IMR-90 (cell line): ENCODE data around the gene PMF1. TPM values are rescaled to one million over a fixed set of nuclear protein-coding genes. Genes with fewer than 3 reads are reported as not detected.

ENCODE experiments used
- ATAC-seq: fragments of 200-7000 bp; cut with Tn5 transposase; 2 replicates; pipeline ENCODE4 v1.9.1; 2020; ENCODE audit warnings: low read depth, mild to moderate bottlenecking, moderate library complexity
- BruUV-seq: library from RNA; stranded (reverse); fragments of 400-500 nt; replicated peaks from 2 replicates; lab custom pipeline; 2021; lab: Mats Ljungman, UMichigan
- CTCF ChIA-PET: fragments of 300-600 bp; formaldehyde crosslinking; extraction: SDS; loops from one replicate; lab custom pipeline; 2021; ENCODE audit warnings: antibody characterized with exemption; lab: Yijun Ruan, JAX
- POLR2A ChIA-PET: fragments of 300-600 bp; sonication (Branson Sonifier 250); formaldehyde crosslinking; loops from one replicate; lab custom pipeline; 2022; ENCODE audit warnings: antibody characterized with exemption; ENCODE audit not compliant: unreplicated experiment; lab: Charles Lee
- DNase-seq: peaks from one replicate; pipeline ENCODE4 v3.0.0; 2013
- H2AFZ ChIP-seq: replicated peaks from 2 replicates; pipeline ENCODE3; 2013; ENCODE audit warnings: low read length, mild to moderate bottlenecking; ENCODE audit not compliant: poor library complexity
- H2AK5ac ChIP-seq: 2 replicates; pipeline ENCODE4 v1.6.1; 2013; ENCODE audit warnings: low read depth, low read length, inconsistent platforms
- H2AK9ac ChIP-seq: replicated peaks from 2 replicates; pipeline ENCODE3; 2013; ENCODE audit warnings: mild to moderate bottlenecking, low read depth, low read length, moderate library complexity; ENCODE audit not compliant: poor library complexity
- H2BK120ac ChIP-seq: 2 replicates; pipeline ENCODE4 v1.6.1; 2013; ENCODE audit warnings: low read depth, low read length, inconsistent platforms
- H2BK15ac ChIP-seq: 3 replicates; pipeline ENCODE4 v1.6.1; 2013; ENCODE audit warnings: low read depth, low read length, inconsistent platforms
- H2BK20ac ChIP-seq: 2 replicates; pipeline ENCODE4 v1.6.1; 2013; ENCODE audit warnings: low read depth, mild to moderate bottlenecking, inconsistent platforms, low read length, moderate library complexity
- H2BK5ac ChIP-seq: 2 replicates; pipeline ENCODE4 v1.6.1; 2013; ENCODE audit warnings: mild to moderate bottlenecking, low read depth, low read length, inconsistent platforms; ENCODE audit not compliant: poor library complexity, severe bottlenecking
- H3K14ac ChIP-seq: replicated peaks from 2 replicates; pipeline ENCODE4 v1.6.1; 2013; ENCODE audit warnings: low read depth, low read length, inconsistent platforms
- H3K18ac ChIP-seq: 2 replicates; pipeline ENCODE4 v1.6.1; 2013; ENCODE audit warnings: low read depth, low read length, control low read depth
- H3K23ac ChIP-seq: 2 replicates; pipeline ENCODE4 v1.6.1; 2013; ENCODE audit warnings: low read depth, low read length, inconsistent platforms
- H3K27ac ChIP-seq: 2 replicates; pipeline ENCODE4 v1.5.1; 2013; ENCODE audit warnings: mild to moderate bottlenecking, control low read depth, low read length; ENCODE audit not compliant: insufficient read depth
- H3K27me3 ChIP-seq: 2 replicates; pipeline ENCODE4 v1.6.1; 2013; ENCODE audit warnings: low read length; ENCODE audit not compliant: control insufficient read depth, insufficient read depth
- H3K36me3 ChIP-seq: 2 replicates; pipeline ENCODE4 v1.6.1; 2013; ENCODE audit warnings: low read length, mixed read lengths; ENCODE audit not compliant: control insufficient read depth, insufficient read depth
- H3K4ac ChIP-seq: 2 replicates; pipeline ENCODE4 v1.6.1; 2013; ENCODE audit warnings: low read depth, low read length, inconsistent platforms
- H3K4me1 ChIP-seq: 2 replicates; pipeline ENCODE4 v1.6.1; 2013; ENCODE audit warnings: low read length, mixed read lengths; ENCODE audit not compliant: control insufficient read depth, insufficient read depth
- H3K4me2 ChIP-seq: 2 replicates; pipeline ENCODE4 v1.6.1; 2013; ENCODE audit warnings: low read depth, mild to moderate bottlenecking, control low read depth, low read length, moderate library complexity
- H3K4me3 ChIP-seq: 2 replicates; pipeline ENCODE4 v1.5.1; 2013; ENCODE audit warnings: low read depth, mild to moderate bottlenecking, control low read depth, low read length, moderate library complexity; ENCODE audit not compliant: insufficient read depth
- H3K56ac ChIP-seq: 2 replicates; pipeline ENCODE4 v1.6.1; 2013; ENCODE audit warnings: low read length, inconsistent platforms; ENCODE audit not compliant: insufficient read depth; ENCODE audit errors: extremely low read depth
- H3K79me1 ChIP-seq, 2 experiments: 2 replicates each; pipeline ENCODE4 v1.6.1; 2013; ENCODE audit warnings: low read length in 2 of 2, inconsistent platforms in 1 of 2, low read depth in 1 of 2
- H3K9ac ChIP-seq: 2 replicates; pipeline ENCODE4 v1.6.1; 2013; ENCODE audit warnings: low read depth, low read length, control low read depth
- H3K9me1 ChIP-seq: 2 replicates; pipeline ENCODE4 v1.6.1; 2013; ENCODE audit warnings: low read length, inconsistent platforms; ENCODE audit not compliant: insufficient read depth
- H3K9me3 ChIP-seq: 2 replicates; pipeline ENCODE4 v1.6.1; 2013; ENCODE audit warnings: low read length; ENCODE audit not compliant: control insufficient read depth, insufficient read depth
- H4K20me1 ChIP-seq: 2 replicates; pipeline ENCODE4 v1.6.1; 2013; ENCODE audit warnings: low read length, inconsistent platforms; ENCODE audit not compliant: insufficient read depth
- H4K5ac ChIP-seq: 2 replicates; pipeline ENCODE4 v1.6.1; 2013; ENCODE audit warnings: mild to moderate bottlenecking, low read depth, low read length, control low read depth
- H4K8ac ChIP-seq, 2 experiments: 2 replicates each; pipeline ENCODE4 v1.6.1; 2013; ENCODE audit warnings: low read depth in 2 of 2, low read length in 2 of 2, control low read depth in 1 of 2, inconsistent platforms in 1 of 2
- H4K91ac ChIP-seq: 2 replicates; pipeline ENCODE4 v1.6.1; 2013; ENCODE audit warnings: low read depth, low read length, inconsistent platforms; ENCODE audit not compliant: insufficient read depth
- CEBPB ChIP-seq: IDR thresholded peaks from 2 replicates; pipeline ENCODE4 v1.6.1; 2012; ENCODE audit warnings: low read depth, low read length, improper control_type of control experiment
- CHD1 ChIP-seq: IDR thresholded peaks from 2 replicates; pipeline ENCODE4 v1.6.1; 2012; ENCODE audit warnings: low read depth, low read length, improper control_type of control experiment
- FOS ChIP-seq: fragments of 150-350 bp; IDR thresholded peaks from 2 replicates; pipeline ENCODE4 v1.6.1; 2016; ENCODE audit warnings: low read depth, low read length
- MAFK ChIP-seq: IDR thresholded peaks from 2 replicates; pipeline ENCODE4 v1.6.1; 2012; ENCODE audit warnings: low read depth, low read length, improper control_type of control experiment
- MAZ ChIP-seq: IDR thresholded peaks from 2 replicates; pipeline ENCODE4 v1.6.1; 2012; ENCODE audit warnings: low read depth, mild to moderate bottlenecking, low read length, improper control_type of control experiment, moderate library complexity, borderline replicate concordance
- MXI1 ChIP-seq: IDR thresholded peaks from 2 replicates; pipeline ENCODE4 v1.6.1; 2012; ENCODE audit warnings: low read depth, mild to moderate bottlenecking, low read length, moderate library complexity, borderline replicate concordance
- RAD21 ChIP-seq: IDR thresholded peaks from 2 replicates; pipeline ENCODE4 v1.6.1; 2012; ENCODE audit warnings: low read length, improper control_type of control experiment
- RFX5 ChIP-seq: IDR thresholded peaks from 2 replicates; pipeline ENCODE4 v1.8.0; 2012; ENCODE audit warnings: low read depth, mild to moderate bottlenecking, low read length, moderate library complexity
- SMC3 ChIP-seq: fragments of 150-350 bp; IDR thresholded peaks from 2 replicates; pipeline ENCODE4 v1.6.1; 2016; ENCODE audit warnings: low read depth, mild to moderate bottlenecking, antibody characterized with exemption, low read length, moderate library complexity
- WGBS, 2 experiments: methylation state at CpG; one replicate each; pipeline versions ENCODE4 v1.1.5 to v1.1.7; 2013; ENCODE audit warnings: missing lambda C conversion rate in 2 of 2; ENCODE audit not compliant: insufficient read length in 1 of 2; ENCODE audit errors: extremely low coverage in 2 of 2; 5-methylcytosine and 5-hydroxymethylcytosine counted together
- dilution Hi-C: fragments of 300-500 bp; cut with HindIII; formaldehyde crosslinking; loops from one replicate; pipeline ENCODE4 v1.14.3; 2018; ENCODE audit warnings: low sequenced_read_pairs; ENCODE audit not compliant: unreplicated experiment
- in situ Hi-C: fragments of 300-500 bp; cut with MboI; formaldehyde crosslinking; loops from 3 replicates; pipeline ENCODE4 v1.14.3; 2019; ENCODE audit warnings: low sequenced_read_pairs, inconsistent platforms, mixed read lengths
- intact Hi-C: fragments of 100-400 bp; cut with micrococcal nuclease; formaldehyde crosslinking; loops from 2 replicates; pipeline ENCODE4 v1.10.0; 2022
- polyA plus RNA-seq, 3 experiments: library from polyadenylated mRNA; depleted of rRNA; stranded (reverse); fragments of >200 nt; gene quantifications; 2 replicates each; pipeline ENCODE4 v1.2.3, GENCODE V29; 2012; ENCODE audit warnings: low replicate concordance in 1 of 3
- total RNA-seq: library from RNA; depleted of rRNA; stranded (reverse); fragments of >200 nt; gene quantifications from 2 replicates; pipeline ENCODE4 v1.2.3, GENCODE V29; 2012
- TF ChIP-seq, protein P1 (sequence below): fragments of 150-350 bp; IDR thresholded peaks from 2 replicates; pipeline ENCODE4 v1.6.1; 2016; ENCODE audit warnings: low read depth, mild to moderate bottlenecking, low read length, moderate library complexity, borderline replicate concordance
- TF ChIP-seq, protein P2 (sequence below): conservative IDR thresholded peaks from 2 replicates; pipeline ENCODE4 v1.5.1; 2012; ENCODE audit warnings: mild to moderate bottlenecking, low read depth, low read length, improper control_type of control experiment
- TF ChIP-seq, protein P3 (sequence below): fragments of 150-350 bp; IDR thresholded peaks from 2 replicates; pipeline ENCODE4 v1.6.1; 2017; ENCODE audit warnings: mild to moderate bottlenecking, antibody characterized with exemption, low read length, low read depth

PMF1 gene
- total and polyA plus RNA-seq, 2 of the 4 experiments (the other 2 are of a cell fraction): 54.8 to 73.4 TPM

DNA sequence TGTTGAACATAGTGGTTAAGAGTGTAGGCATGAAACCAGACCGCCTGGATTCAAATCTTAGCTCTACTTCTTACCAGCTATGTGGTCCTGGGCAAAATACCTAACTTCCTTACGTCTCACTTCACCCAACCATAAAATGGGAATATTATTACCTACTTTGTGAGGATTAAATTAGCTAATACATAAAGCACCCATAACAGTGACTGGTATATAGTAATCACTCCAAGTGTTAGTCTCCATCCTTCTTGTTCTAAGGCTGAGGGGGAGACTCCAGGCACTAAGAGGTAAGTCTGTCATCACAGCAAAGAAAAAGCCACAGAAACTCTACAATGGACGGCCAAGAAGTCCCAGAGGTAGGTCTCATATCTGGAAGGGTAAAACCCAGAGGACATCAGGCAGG, 67.0 kb downstream of the PMF1 start:
- H3K27me3 ChIP-seq: no peaks in the 10 kb centered on the region
- no peak overlapping the region for H3K14ac ChIP-seq
- intact Hi-C loops (loop anchor here (1.0 kb wide), 1 partner anchor 35 kb away; no protein-coding TSS in a partner anchor), in situ Hi-C loops (no loop called here), dilution Hi-C loops (no loop called here)
- no TSS peak for BruUV-seq
- ATAC-seq (no peak), DNase-seq (no peak)
- ChIA-PET POLR2A (no interaction called here), CTCF (no interaction called here)
- no peak overlapping the region for H4K8ac ChIP-seq
- no peak overlapping the region for H3K27ac ChIP-seq
- no peak for TF ChIP-seq MXI1
- TF ChIP-seq, protein P1, sequence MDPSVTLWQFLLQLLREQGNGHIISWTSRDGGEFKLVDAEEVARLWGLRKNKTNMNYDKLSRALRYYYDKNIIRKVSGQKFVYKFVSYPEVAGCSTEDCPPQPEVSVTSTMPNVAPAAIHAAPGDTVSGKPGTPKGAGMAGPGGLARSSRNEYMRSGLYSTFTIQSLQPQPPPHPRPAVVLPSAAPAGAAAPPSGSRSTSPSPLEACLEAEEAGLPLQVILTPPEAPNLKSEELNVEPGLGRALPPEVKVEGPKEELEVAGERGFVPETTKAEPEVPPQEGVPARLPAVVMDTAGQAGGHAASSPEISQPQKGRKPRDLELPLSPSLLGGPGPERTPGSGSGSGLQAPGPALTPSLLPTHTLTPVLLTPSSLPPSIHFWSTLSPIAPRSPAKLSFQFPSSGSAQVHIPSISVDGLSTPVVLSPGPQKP: no peak
- TF ChIP-seq, protein P2, sequence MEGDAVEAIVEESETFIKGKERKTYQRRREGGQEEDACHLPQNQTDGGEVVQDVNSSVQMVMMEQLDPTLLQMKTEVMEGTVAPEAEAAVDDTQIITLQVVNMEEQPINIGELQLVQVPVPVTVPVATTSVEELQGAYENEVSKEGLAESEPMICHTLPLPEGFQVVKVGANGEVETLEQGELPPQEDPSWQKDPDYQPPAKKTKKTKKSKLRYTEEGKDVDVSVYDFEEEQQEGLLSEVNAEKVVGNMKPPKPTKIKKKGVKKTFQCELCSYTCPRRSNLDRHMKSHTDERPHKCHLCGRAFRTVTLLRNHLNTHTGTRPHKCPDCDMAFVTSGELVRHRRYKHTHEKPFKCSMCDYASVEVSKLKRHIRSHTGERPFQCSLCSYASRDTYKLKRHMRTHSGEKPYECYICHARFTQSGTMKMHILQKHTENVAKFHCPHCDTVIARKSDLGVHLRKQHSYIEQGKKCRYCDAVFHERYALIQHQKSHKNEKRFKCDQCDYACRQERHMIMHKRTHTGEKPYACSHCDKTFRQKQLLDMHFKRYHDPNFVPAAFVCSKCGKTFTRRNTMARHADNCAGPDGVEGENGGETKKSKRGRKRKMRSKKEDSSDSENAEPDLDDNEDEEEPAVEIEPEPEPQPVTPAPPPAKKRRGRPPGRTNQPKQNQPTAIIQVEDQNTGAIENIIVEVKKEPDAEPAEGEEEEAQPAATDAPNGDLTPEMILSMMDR: no peak
- TF ChIP-seq SMC3: no peak
- no peak for TF ChIP-seq CEBPB
- TF ChIP-seq CHD1: no peak
- no peak for TF ChIP-seq RAD21
- no peak for TF ChIP-seq RFX5
- TF ChIP-seq MAZ: no peak
- no peak for TF ChIP-seq FOS
- no peak for TF ChIP-seq MAFK
- TF ChIP-seq, protein P3, sequence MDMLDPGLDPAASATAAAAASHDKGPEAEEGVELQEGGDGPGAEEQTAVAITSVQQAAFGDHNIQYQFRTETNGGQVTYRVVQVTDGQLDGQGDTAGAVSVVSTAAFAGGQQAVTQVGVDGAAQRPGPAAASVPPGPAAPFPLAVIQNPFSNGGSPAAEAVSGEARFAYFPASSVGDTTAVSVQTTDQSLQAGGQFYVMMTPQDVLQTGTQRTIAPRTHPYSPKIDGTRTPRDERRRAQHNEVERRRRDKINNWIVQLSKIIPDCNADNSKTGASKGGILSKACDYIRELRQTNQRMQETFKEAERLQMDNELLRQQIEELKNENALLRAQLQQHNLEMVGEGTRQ: no peak
- no peak overlapping the region for H2BK15ac ChIP-seq
- H2AK5ac ChIP-seq: no peak overlapping the region
- no peaks in the 10 kb centered on the region for H3K9me3 ChIP-seq
- H3K4me1 ChIP-seq: peaks cover 11% of the 10 kb centered on the region
- H2BK20ac ChIP-seq: no peak overlapping the region
- peaks cover 32% of the 10 kb centered on the region for H4K20me1 ChIP-seq
- no peak overlapping the region for H2AFZ ChIP-seq
- WGBS, 2 experiments: 83% methylated on average over 1 of the region's 3 CpGs; no CpG with 5 or more reads in 1 of the 2 experiments
- H3K23ac ChIP-seq: no peak overlapping the region
- H3K4me2 ChIP-seq: no peak overlapping the region
- H4K5ac ChIP-seq: no peak overlapping the region
- H2BK5ac ChIP-seq: no peak overlapping the region
- H3K18ac ChIP-seq: no peak overlapping the region
- no peak overlapping the region for H3K4ac ChIP-seq
- H2AK9ac ChIP-seq: no peak overlapping the region
- H3K79me1 ChIP-seq: peaks cover 45 to 70% of the 10 kb centered on the region in 2 experiments
- H3K36me3 ChIP-seq: peaks cover 20% of the 10 kb centered on the region
- H3K56ac ChIP-seq: no peak overlapping the region
- no peak overlapping the region for H4K91ac ChIP-seq
- peaks cover 7% of the 10 kb centered on the region for H3K9me1 ChIP-seq
- no peak overlapping the region for H3K4me3 ChIP-seq
- no peak overlapping the region for H3K9ac ChIP-seq
- H2BK120ac ChIP-seq: no peak overlapping the region
